ENCODE results near the gene FOXL1. TPM values are rescaled to one million over a fixed set of nuclear protein-coding genes. Genes with fewer than 3 reads are reported as not detected.
A peak's percentile ranks its signal among the peaks of the same experiment; 100 is the strongest.

The FOXL1 gene
- total and polyA plus RNA-seq, 3 experiments from 2014 or later: not detected

GRCh38 chr16:86576591-86577313 lies 1.6 kb upstream of the FOXL1 start:
- Mint-ChIP-seq H3K27me3 (peaks cover 53 to 83% of the 10 kb centered on the region in 2 donors), H3K4me3 (peak overlapping the region; percentile 48 to 77 (median 61)), H3K4me1 (peaks cover 7 to 13% (median 11%) of the 10 kb centered on the region in 3 donors), H3K36me3 (no peaks in the 10 kb centered on the region), H3K27ac (peak overlapping the region in 1 of 8 donors; percentile 44), H3K9me3 (peaks cover 0 to 4% (median 0%) of the 10 kb centered on the region in 5 donors)
- no peak overlapping the region for H3K27ac ChIP-seq (ENCODE audit: low read depth, low read length)
- H3K27me3 ChIP-seq (ENCODE audit: insufficient read depth, low read length, poor library complexity, severe bottlenecking): peaks cover 24% of the 10 kb centered on the region
- H3K4me1 ChIP-seq (ENCODE audit: insufficient read depth, low read length): no peaks in the 10 kb centered on the region
- ChIA-PET POLR2A (no interaction called here), CTCF (no interaction called here)
- H3K36me3 ChIP-seq (ENCODE audit: insufficient read depth, low read length): no peaks in the 10 kb centered on the region
- no peak for DNase-seq
- no peaks in the 10 kb centered on the region for H3K9me3 ChIP-seq (ENCODE audit: low read length)
- H3K4me3 ChIP-seq (ENCODE audit: low read length): no peak overlapping the region

DNA sequence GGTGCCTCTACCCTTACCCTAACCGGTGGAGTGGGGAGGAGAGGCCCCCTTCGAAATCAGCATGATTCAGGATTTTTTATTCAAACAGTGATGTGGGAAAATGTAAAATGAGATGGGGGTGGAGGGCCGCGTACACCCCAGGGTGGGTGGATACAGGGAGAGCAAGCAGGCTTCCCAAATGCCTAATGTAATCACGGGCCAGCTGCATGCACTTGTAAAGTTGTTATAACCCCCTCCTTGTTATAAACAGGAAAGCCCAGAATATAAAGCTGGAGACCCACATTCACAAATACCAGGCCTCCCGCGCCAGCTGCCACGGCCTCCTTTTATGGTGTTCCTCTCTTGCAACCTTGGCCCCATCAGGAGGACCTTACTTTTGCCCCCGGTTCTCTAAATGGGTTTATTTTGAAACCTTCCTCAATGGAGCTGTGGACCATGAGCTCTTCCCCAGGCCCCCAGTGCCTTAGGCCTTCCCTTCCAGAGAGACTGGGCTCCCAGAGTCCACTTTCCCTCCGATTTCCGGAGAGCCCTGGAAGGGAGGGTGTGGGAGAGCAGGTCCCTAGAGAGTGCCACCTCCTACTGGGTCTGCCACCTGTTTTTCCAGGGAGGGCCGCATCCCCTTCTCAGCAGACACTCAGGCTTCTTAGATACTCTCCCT lies 906 bp upstream of the FOXL1 start:
- Mint-ChIP-seq H3K36me3 (no peaks in the 10 kb centered on the region), H3K27me3 (peaks cover 50 to 83% of the 10 kb centered on the region in 2 donors), H3K4me3 (peak overlapping the region in 1 of 7 donors; percentile 42), H3K27ac (peak overlapping the region in 1 of 8 donors; percentile 44), H3K4me1 (peaks cover 7 to 13% (median 11%) of the 10 kb centered on the region in 3 donors), H3K9me3 (peaks cover 0 to 4% (median 0%) of the 10 kb centered on the region in 5 donors)
- no peaks in the 10 kb centered on the region for H3K4me1 ChIP-seq (ENCODE audit: insufficient read depth, low read length)
- H3K27me3 ChIP-seq (ENCODE audit: insufficient read depth, low read length, poor library complexity, severe bottlenecking): peaks cover 24% of the 10 kb centered on the region
- H3K4me3 ChIP-seq (ENCODE audit: low read length): no peak overlapping the region
- no peaks in the 10 kb centered on the region for H3K9me3 ChIP-seq (ENCODE audit: low read length)
- ChIA-PET CTCF (no interaction called here), POLR2A (no interaction called here)
- H3K27ac ChIP-seq (ENCODE audit: low read depth, low read length): no peak overlapping the region
- H3K36me3 ChIP-seq (ENCODE audit: insufficient read depth, low read length): no peaks in the 10 kb centered on the region
- DNase-seq: no peak

- Histone ChIP-seq H3K9me3 (ENCODE audit: low read length) (no peaks in the 10 kb centered on the region), H3K36me3 (ENCODE audit: insufficient read depth, low read length) (no peaks in the 10 kb centered on the region), H3K27ac (ENCODE audit: low read depth, low read length) (no peak overlapping the region), H3K4me1 (ENCODE audit: insufficient read depth, low read length) (no peaks in the 10 kb centered on the region), H3K4me3 (ENCODE audit: low read length) (no peak overlapping the region), H3K27me3 (ENCODE audit: insufficient read depth, low read length, poor library complexity, severe bottlenecking) (peaks cover 20% of the 10 kb centered on the region)
- H3K27ac Mint-ChIP-seq: no peak overlapping the region
- H3K4me1 Mint-ChIP-seq: peaks cover 7 to 13% (median 11%) of the 10 kb centered on the region in 3 donors
- no peak for DNase-seq
- ChIA-PET CTCF (no interaction called here), POLR2A (no interaction called here)
- H3K4me3 Mint-ChIP-seq: no peak overlapping the region
- peaks cover 50 to 73% of the 10 kb centered on the region in 2 donors for H3K27me3 Mint-ChIP-seq
- no peaks in the 10 kb centered on the region for H3K36me3 Mint-ChIP-seq
- H3K9me3 Mint-ChIP-seq: peaks cover 0 to 4% (median 0%) of the 10 kb centered on the region in 5 donors
Measured at GRCh38 chr16:86578611-86579267, 390 bp downstream of the FOXL1 start.

GRCh38 chr16:86579268-86580062 lies 1.1 kb downstream of the FOXL1 start:
- peaks cover 19% of the 10 kb centered on the region for H3K27me3 ChIP-seq (ENCODE audit: insufficient read depth, low read length, poor library complexity, severe bottlenecking)
- Mint-ChIP-seq H3K4me3 (no peak overlapping the region), H3K36me3 (no peaks in the 10 kb centered on the region), H3K4me1 (peaks cover 7 to 13% (median 11%) of the 10 kb centered on the region in 3 donors), H3K27me3 (peaks cover 46 to 67% of the 10 kb centered on the region in 2 donors), H3K27ac (no peak overlapping the region), H3K9me3 (peaks cover 0 to 4% (median 0%) of the 10 kb centered on the region in 5 donors)
- H3K4me1 ChIP-seq (ENCODE audit: insufficient read depth, low read length): no peaks in the 10 kb centered on the region
- no peak overlapping the region for H3K4me3 ChIP-seq (ENCODE audit: low read length)
- H3K27ac ChIP-seq (ENCODE audit: low read depth, low read length): no peak overlapping the region
- ChIA-PET CTCF (no interaction called here), POLR2A (no interaction called here)
- no peaks in the 10 kb centered on the region for H3K9me3 ChIP-seq (ENCODE audit: low read length)
- H3K36me3 ChIP-seq (ENCODE audit: insufficient read depth, low read length): no peaks in the 10 kb centered on the region
- no peak for DNase-seq

DNA sequence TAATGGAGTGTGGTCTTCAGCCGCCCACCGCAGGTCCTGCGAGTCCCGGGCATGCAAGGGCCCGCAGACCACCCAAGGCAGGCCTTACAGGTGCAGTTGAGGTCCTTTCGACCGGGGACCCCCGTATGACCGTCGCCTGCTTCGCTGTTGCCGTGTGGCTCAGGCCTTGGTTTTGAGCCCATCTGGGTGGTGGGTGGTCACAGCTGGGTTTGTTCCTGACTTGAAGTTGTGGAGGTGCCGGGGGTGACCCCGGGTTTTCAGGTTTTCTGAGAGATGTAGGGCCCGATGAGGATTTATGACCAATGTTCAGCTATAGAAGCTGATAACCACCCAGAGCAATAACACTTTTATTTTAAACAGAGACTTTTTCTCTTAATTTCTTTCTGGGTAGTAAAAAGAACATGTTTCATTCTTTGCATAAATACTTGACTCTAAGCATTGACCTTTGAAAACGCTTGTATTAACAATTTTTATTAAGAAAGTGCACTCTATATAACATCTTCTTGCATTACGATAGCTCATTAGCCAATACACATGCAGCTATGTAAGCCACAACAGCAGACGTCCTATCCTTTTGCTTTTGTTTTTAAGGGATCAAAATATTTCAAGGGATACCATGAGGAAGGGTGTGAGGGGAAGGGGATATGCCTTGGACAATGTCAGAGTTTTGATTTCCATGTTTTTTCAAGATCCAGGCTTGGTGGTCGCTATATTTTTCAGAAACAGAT lies 1.9 kb downstream of the FOXL1 start:
- H3K4me3 Mint-ChIP-seq: no peak overlapping the region
- no peak overlapping the region for H3K27ac ChIP-seq (ENCODE audit: low read depth, low read length)
- no peaks in the 10 kb centered on the region for H3K36me3 ChIP-seq (ENCODE audit: insufficient read depth, low read length)
- no peak overlapping the region for H3K27ac Mint-ChIP-seq
- ChIA-PET CTCF (no interaction called here), POLR2A (no interaction called here)
- H3K36me3 Mint-ChIP-seq: no peaks in the 10 kb centered on the region
- H3K27me3 ChIP-seq (ENCODE audit: insufficient read depth, low read length, poor library complexity, severe bottlenecking): peaks cover 16% of the 10 kb centered on the region
- H3K27me3 Mint-ChIP-seq: peaks cover 42 to 62% of the 10 kb centered on the region in 2 donors
- no peaks in the 10 kb centered on the region for H3K9me3 ChIP-seq (ENCODE audit: low read length)
- H3K4me3 ChIP-seq (ENCODE audit: low read length): no peak overlapping the region
- no peak for DNase-seq
- peaks cover 7 to 13% (median 11%) of the 10 kb centered on the region in 3 donors for H3K4me1 Mint-ChIP-seq
- peaks cover 0 to 4% (median 0%) of the 10 kb centered on the region in 5 donors for H3K9me3 Mint-ChIP-seq
- H3K4me1 ChIP-seq (ENCODE audit: insufficient read depth, low read length): no peaks in the 10 kb centered on the region

DNA sequence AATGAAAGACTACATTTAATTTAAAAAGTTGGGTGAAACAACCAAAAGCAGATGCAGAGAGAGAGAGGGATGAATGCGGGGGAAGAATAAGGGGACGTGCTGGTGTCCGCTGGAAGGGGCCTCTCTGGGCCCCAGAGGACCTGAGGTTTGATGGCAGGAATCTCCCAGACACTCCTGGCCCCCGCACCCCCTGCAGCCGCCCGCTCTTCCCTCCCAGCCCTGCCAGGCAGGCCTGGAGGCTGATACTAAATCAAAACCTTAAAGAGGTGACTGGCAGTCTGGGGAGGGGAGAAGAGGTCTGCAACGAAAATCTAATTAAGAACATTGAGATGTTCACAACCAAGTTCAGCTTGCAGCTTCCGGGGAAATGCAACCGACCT lies 2.4 kb downstream of the FOXL1 start:
- no peaks in the 10 kb centered on the region for H3K4me1 ChIP-seq (ENCODE audit: insufficient read depth, low read length)
- ChIA-PET POLR2A (no interaction called here), CTCF (no interaction called here)
- H3K9me3 ChIP-seq (ENCODE audit: low read length): no peaks in the 10 kb centered on the region
- H3K27ac ChIP-seq (ENCODE audit: low read depth, low read length): no peak overlapping the region
- DNase-seq: no peak
- Mint-ChIP-seq H3K27me3 (peaks cover 40 to 59% of the 10 kb centered on the region in 2 donors), H3K4me3 (no peak overlapping the region), H3K36me3 (no peaks in the 10 kb centered on the region), H3K4me1 (peaks cover 7 to 11% (median 10%) of the 10 kb centered on the region in 3 donors), H3K9me3 (peaks cover 0 to 4% (median 0%) of the 10 kb centered on the region in 5 donors), H3K27ac (no peak overlapping the region)
- H3K27me3 ChIP-seq (ENCODE audit: insufficient read depth, low read length, poor library complexity, severe bottlenecking): peaks cover 16% of the 10 kb centered on the region
- H3K4me3 ChIP-seq (ENCODE audit: low read length): no peak overlapping the region
- H3K36me3 ChIP-seq (ENCODE audit: insufficient read depth, low read length): no peaks in the 10 kb centered on the region

GRCh38 chr16:86581458-86581857 lies 3.1 kb downstream of the FOXL1 start:
- peaks cover 0 to 2% (median 0%) of the 10 kb centered on the region in 5 donors for H3K9me3 Mint-ChIP-seq

More at GRCh38 chr16:86581458-86581857, 3.1 kb downstream of the FOXL1 start:
- Mint-ChIP-seq H3K27me3 (peaks cover 35 to 53% of the 10 kb centered on the region in 2 donors), H3K4me3 (no peak overlapping the region), H3K4me1 (peaks cover 3 to 6% (median 4%) of the 10 kb centered on the region in 3 donors), H3K27ac (no peak overlapping the region), H3K36me3 (no peaks in the 10 kb centered on the region)
- H3K9me3 ChIP-seq (ENCODE audit: low read length): no peaks in the 10 kb centered on the region
- H3K4me1 ChIP-seq (ENCODE audit: insufficient read depth, low read length): no peaks in the 10 kb centered on the region
- H3K36me3 ChIP-seq (ENCODE audit: insufficient read depth, low read length): no peaks in the 10 kb centered on the region
- no peak for DNase-seq
- no peak overlapping the region for H3K27ac ChIP-seq (ENCODE audit: low read depth, low read length)
- peaks cover 16% of the 10 kb centered on the region for H3K27me3 ChIP-seq (ENCODE audit: insufficient read depth, low read length, poor library complexity, severe bottlenecking)
- CTCF ChIA-PET: no interaction called here
- H3K4me3 ChIP-seq (ENCODE audit: low read length): no peak overlapping the region
- POLR2A ChIA-PET: no interaction called here
